PFSK-1 (cell line): Measurements from ENCODE around the gene PPP2R2D.

Source experiments
- POLR2AphosphoS5 ChIP-seq: IDR thresholded peaks from 2 replicates; pipeline ENCODE4 v1.6.1; 2012; ENCODE audit warnings: low read depth, mild to moderate bottlenecking, control low read depth, low read length, moderate library complexity
- SIN3A ChIP-seq: IDR thresholded peaks from 2 replicates; pipeline ENCODE4 v1.6.1; 2012; ENCODE audit warnings: mild to moderate bottlenecking, low read length, moderate library complexity, borderline replicate concordance; ENCODE audit not compliant: insufficient read depth
- TF ChIP-seq, protein P1 (sequence below), 2 experiments: IDR thresholded peaks; 2 replicates each; pipeline versions ENCODE4 v1.6.1 to v1.8.0; 2011 to 2012; ENCODE audit warnings: low read depth in 2 of 2, low read length in 2 of 2, control low read depth in 1 of 2, inconsistent platforms in 1 of 2, mild to moderate bottlenecking in 1 of 2, moderate library complexity in 1 of 2; ENCODE audit not compliant: insufficient read depth in 1 of 2

DNA sequence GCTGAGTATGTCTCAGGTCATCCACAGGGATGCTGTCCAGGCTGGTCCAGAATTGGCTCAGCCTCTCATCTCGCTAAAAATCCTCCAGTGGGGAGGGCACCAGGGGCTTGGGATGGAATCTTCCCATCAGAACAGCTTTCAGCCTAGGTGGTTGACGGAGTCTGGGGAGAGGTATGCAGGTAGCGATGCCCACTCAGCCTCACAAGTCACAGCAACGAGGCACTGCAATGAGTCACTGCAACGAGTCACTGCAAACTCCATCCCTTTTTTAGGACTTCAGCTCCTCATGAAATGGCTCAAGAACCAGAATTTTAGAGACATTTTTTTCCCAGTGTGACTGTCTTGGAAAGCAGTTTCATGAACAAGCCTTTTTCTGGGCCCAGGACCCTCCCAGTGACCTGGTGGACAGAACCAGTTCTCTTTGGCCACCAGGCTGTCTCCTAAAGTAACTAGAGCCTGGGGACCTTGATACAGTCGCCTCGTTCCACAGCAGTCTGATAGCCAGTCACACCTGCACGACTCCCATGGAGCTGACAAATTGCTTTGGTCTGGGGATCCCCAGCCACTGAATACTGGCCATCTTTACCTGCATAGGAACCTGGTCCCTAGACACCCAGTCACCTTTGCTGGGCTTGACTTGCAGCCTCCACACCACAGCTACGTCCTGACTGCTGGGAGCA, 41.3 kb upstream of the PPP2R2D start:
- TF ChIP-seq POLR2AphosphoS5 (no peak), SIN3A (no peak)
- TF ChIP-seq, protein P1, sequence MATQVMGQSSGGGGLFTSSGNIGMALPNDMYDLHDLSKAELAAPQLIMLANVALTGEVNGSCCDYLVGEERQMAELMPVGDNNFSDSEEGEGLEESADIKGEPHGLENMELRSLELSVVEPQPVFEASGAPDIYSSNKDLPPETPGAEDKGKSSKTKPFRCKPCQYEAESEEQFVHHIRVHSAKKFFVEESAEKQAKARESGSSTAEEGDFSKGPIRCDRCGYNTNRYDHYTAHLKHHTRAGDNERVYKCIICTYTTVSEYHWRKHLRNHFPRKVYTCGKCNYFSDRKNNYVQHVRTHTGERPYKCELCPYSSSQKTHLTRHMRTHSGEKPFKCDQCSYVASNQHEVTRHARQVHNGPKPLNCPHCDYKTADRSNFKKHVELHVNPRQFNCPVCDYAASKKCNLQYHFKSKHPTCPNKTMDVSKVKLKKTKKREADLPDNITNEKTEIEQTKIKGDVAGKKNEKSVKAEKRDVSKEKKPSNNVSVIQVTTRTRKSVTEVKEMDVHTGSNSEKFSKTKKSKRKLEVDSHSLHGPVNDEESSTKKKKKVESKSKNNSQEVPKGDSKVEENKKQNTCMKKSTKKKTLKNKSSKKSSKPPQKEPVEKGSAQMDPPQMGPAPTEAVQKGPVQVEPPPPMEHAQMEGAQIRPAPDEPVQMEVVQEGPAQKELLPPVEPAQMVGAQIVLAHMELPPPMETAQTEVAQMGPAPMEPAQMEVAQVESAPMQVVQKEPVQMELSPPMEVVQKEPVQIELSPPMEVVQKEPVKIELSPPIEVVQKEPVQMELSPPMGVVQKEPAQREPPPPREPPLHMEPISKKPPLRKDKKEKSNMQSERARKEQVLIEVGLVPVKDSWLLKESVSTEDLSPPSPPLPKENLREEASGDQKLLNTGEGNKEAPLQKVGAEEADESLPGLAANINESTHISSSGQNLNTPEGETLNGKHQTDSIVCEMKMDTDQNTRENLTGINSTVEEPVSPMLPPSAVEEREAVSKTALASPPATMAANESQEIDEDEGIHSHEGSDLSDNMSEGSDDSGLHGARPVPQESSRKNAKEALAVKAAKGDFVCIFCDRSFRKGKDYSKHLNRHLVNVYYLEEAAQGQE (IDR thresholded peaks at IDR 0.05; ENCODE audit: insufficient read depth in 1 of 2, low read depth in 2 of 2, low read length in 2 of 2), result no peak
